A673 (cell line): ENCODE measurements around the gene RASA3. TPM values are rescaled to one million over a fixed set of nuclear protein-coding genes. Genes with fewer than 3 reads are reported as not detected.
A peak's percentile ranks its signal among the peaks of the same experiment; 100 is the strongest.

Experiments
- BruUV-seq: library from RNA; stranded (reverse); fragments of 400-500 nt; replicated peaks from 2 replicates; lab custom pipeline; 2021; lab: Mats Ljungman, UMichigan
- CTCF ChIA-PET: fragments of 300-600 bp; sonication (Branson Sonifier 250); formaldehyde crosslinking; loops from one replicate; lab custom pipeline; 2022; ENCODE audit warnings: antibody characterized with exemption; lab: Charles Lee
- POLR2A ChIA-PET: fragments of 300-600 bp; sonication (Branson Sonifier 250); formaldehyde crosslinking; loops from one replicate; lab custom pipeline; 2022; ENCODE audit warnings: antibody characterized with exemption; ENCODE audit not compliant: low non-redundant PET; lab: Charles Lee
- DNase-seq: peaks from one replicate; pipeline ENCODE4 v3.0.0-alpha.2; 2015; ENCODE audit warnings: low spot score
- H3K27ac ChIP-seq: fragments of 200-600 bp; sonication (generic); 2 replicates; pipeline ENCODE4 v1.5.1; 2016; ENCODE audit warnings: mixed run types, low read depth, mild to moderate bottlenecking, mixed read lengths, antibody characterized with exemption, low read length; ENCODE audit not compliant: poor library complexity, severe bottlenecking
- H3K27me3 ChIP-seq: fragments of 200-600 bp; sonication (generic); replicated peaks from 2 replicates; pipeline ENCODE4 v1.6.1; 2017; ENCODE audit warnings: mixed run types, low read depth, mild to moderate bottlenecking, mixed read lengths, antibody characterized with exemption, low read length; ENCODE audit not compliant: insufficient read depth, poor library complexity
- H3K36me3 ChIP-seq: fragments of 200-600 bp; sonication (generic); 2 replicates; pipeline ENCODE4 v1.6.1; 2016; ENCODE audit warnings: mixed run types, mild to moderate bottlenecking, mixed read lengths, antibody characterized with exemption, low read length; ENCODE audit not compliant: insufficient read depth, poor library complexity, severe bottlenecking
- H3K4me1 ChIP-seq: fragments of 200-600 bp; sonication (generic); 2 replicates; pipeline ENCODE4 v1.6.1; 2017; ENCODE audit warnings: mixed run types, mild to moderate bottlenecking, mixed read lengths, antibody characterized with exemption, low read length; ENCODE audit not compliant: insufficient read depth, poor library complexity, severe bottlenecking
- H3K4me3 ChIP-seq: fragments of 200-600 bp; sonication (generic); 2 replicates; pipeline ENCODE4 v1.5.1; 2016; ENCODE audit warnings: low read depth, mixed run types, mild to moderate bottlenecking, mixed read lengths, low read length; ENCODE audit not compliant: poor library complexity, severe bottlenecking
- H3K9me3 ChIP-seq: fragments of 200-600 bp; sonication (generic); 2 replicates; pipeline ENCODE4 v1.6.1; 2016; ENCODE audit warnings: mixed run types, low read depth, mild to moderate bottlenecking, mixed read lengths, antibody characterized with exemption, low read length; ENCODE audit not compliant: poor library complexity, severe bottlenecking
- EZH2 ChIP-seq: fragments of 200-600 bp; sonication (generic); IDR thresholded peaks from 2 replicates; pipeline ENCODE4 v1.6.1; 2017; ENCODE audit warnings: borderline replicate concordance, low read depth, mild to moderate bottlenecking, mixed read lengths, antibody characterized with exemption, low read length; ENCODE audit not compliant: poor library complexity, severe bottlenecking
- intact Hi-C: fragments of 100-400 bp; cut with micrococcal nuclease; formaldehyde crosslinking; loops from one replicate; pipeline ENCODE4 v1.10.0; 2022; ENCODE audit not compliant: unreplicated experiment
- total RNA-seq: library from RNA; stranded (reverse); gene quantifications from 2 replicates; pipeline ENCODE4 v1.2.3, GENCODE V29; 2021
- TF ChIP-seq, protein P1 (sequence below): fragments of 300-800, 200-600 bp; sonication (generic); conservative IDR thresholded peaks from 2 replicates; pipeline ENCODE4 v1.5.1; 2017; ENCODE audit warnings: low read depth, mild to moderate bottlenecking, antibody characterized with exemption, low read length, moderate library complexity, mixed read lengths

RASA3 gene
- total RNA-seq, 1 experiment from 2014 or later, result 22.1 TPM

DNA sequence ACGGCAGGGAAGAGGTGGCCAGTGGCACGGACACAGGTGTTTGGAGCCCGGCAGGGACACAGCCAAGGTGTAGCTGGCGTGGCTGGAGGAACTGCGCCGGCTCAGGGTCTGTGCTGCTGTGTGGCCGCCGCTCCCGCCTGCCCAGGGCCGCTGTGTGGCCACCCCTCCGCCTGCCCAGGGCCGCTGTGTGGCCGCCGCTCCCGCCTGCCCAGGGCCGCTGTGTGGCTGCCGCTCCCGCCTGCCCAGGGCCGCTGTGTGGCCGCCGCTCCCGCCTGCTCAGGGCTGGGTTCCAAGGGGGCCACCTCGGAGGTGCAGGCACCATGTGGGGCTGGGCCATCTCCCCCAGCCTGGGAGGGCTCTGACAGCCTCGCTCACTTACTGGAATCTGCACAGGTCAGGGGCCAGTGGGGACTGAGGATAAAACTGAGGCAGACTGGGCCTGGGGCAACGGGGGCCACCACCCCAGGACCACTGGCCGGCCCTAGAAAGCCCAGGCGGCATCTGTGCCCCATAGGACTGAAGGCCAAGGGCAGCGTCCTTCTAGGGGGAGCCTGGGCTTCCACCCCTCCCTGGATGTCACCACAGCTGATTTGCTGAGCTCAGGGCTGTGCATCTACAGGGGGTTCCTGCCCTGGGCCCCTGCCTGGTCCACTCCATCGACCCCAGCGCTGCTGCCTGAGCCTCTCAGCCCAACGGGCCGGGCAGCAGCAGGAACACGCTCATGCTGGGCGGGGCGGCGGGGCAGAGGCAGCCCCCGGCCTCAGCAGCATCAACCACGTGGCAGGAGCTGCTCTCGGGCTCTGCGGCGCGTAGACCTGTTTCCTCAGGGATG lies 180.1 kb downstream of the RASA3 start:
- H3K36me3 ChIP-seq, result no peaks in the 10 kb centered on the region
- ChIA-PET CTCF (no interaction called here), POLR2A (no interaction called here)
- peaks cover 10% of the 10 kb centered on the region for H3K4me1 ChIP-seq
- no peaks in the 10 kb centered on the region for H3K27me3 ChIP-seq
- no peak overlapping the region for H3K27ac ChIP-seq
- BruUV-seq, result no TSS peak
- H3K4me3 ChIP-seq, result no peak overlapping the region
- no peaks in the 10 kb centered on the region for H3K9me3 ChIP-seq
- DNase-seq, result no peak
- intact Hi-C loops, result no loop called here
- no peak for TF ChIP-seq EZH2
- TF ChIP-seq, protein P1, sequence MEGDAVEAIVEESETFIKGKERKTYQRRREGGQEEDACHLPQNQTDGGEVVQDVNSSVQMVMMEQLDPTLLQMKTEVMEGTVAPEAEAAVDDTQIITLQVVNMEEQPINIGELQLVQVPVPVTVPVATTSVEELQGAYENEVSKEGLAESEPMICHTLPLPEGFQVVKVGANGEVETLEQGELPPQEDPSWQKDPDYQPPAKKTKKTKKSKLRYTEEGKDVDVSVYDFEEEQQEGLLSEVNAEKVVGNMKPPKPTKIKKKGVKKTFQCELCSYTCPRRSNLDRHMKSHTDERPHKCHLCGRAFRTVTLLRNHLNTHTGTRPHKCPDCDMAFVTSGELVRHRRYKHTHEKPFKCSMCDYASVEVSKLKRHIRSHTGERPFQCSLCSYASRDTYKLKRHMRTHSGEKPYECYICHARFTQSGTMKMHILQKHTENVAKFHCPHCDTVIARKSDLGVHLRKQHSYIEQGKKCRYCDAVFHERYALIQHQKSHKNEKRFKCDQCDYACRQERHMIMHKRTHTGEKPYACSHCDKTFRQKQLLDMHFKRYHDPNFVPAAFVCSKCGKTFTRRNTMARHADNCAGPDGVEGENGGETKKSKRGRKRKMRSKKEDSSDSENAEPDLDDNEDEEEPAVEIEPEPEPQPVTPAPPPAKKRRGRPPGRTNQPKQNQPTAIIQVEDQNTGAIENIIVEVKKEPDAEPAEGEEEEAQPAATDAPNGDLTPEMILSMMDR, result no peak

DNA sequence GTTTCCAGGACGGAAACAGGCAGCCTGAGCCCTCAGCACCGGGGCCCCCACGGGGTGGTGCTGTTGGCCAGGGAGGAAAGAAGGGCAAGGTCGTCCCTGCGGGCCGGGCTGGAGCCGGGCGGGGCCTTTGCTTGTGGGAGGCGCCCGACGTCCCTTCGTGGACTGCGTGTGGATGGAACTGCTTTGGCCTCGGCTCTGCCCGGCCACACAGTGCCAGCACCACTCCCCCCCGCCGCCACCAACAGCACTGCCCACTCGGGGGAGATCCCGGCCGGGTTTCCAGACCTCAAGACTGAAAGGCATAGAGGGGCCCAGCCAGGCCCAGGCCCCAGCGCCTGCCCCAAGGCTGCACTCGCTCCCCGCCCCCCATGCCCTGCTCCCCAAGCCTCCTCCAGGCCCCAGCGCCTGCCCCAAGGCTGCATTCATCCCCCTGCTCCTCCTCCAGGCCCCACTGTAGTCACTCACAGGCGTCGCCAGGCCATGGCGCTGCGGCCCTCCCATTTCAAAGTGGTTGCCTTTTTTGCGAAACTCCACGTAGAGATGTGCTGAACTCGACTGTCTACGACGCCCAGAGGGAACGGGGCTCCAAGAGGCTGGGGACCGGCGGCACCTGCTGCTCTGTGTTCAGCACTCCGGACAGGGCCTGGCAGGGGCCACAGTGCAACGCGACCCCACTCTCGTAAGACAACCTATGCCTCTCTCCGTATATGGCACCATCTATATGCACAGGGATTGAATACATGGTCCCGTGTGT lies 181.0 kb downstream of the RASA3 start:
- TF ChIP-seq, protein P1, result peak; percentile 40
- TF ChIP-seq EZH2, result no peak
- H3K27me3 ChIP-seq, result no peaks in the 10 kb centered on the region
- BruUV-seq, result no TSS peak
- H3K9me3 ChIP-seq, result no peaks in the 10 kb centered on the region
- ChIA-PET POLR2A (no interaction called here), CTCF (no interaction called here)
- no peak overlapping the region for H3K27ac ChIP-seq
- DNase-seq, result peak; percentile 42
- no peaks in the 10 kb centered on the region for H3K36me3 ChIP-seq
- H3K4me3 ChIP-seq, result no peak overlapping the region
- intact Hi-C loops, result no loop called here
- peaks cover 10% of the 10 kb centered on the region for H3K4me1 ChIP-seq

DNA sequence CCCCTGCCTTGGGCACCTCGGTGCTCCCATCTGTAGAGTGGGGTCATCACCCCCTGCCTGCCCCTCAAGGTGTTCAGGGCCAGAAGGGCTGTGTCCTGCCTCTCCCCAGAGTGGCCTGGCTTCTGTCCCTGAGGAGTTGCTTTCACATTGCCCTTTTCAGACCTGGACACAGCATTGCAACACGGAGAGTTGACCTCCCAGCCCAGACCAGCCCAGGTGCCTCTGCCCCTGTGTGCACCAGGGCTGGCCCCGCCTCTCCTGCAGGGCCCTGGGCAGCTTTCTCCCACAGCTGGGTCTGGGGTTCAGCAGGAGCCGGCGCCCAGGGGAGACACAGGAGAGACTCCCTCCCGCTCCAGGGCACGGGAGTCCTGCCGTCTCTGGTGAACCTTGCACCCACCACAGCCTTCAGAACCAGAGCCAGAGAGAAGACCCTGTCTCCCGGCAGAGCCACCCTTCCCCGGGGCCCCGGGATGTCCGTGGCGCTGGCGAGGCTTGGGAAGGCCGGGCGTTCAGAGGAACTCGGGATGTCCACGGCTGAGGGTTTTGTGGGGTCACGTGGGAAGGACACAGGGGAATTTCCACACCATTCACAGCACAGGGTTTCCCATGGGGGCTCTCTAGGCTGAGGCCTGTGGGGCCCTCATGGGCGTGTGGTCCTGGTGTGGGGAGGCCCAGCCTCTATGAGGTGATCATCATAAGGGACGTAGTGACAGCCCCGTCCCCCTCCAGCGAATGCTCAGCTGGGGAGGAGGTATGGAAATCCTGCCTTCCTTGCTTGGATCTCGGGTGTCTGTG lies 181.8 kb downstream of the RASA3 start:
- BruUV-seq, result no TSS peak
- no peak for DNase-seq
- H3K4me3 ChIP-seq, result no peak overlapping the region
- no peaks in the 10 kb centered on the region for H3K9me3 ChIP-seq
- H3K27me3 ChIP-seq, result no peaks in the 10 kb centered on the region
- ChIA-PET CTCF (no interaction called here), POLR2A (no interaction called here)
- no peak for TF ChIP-seq EZH2
- TF ChIP-seq, protein P1, result no peak
- no peaks in the 10 kb centered on the region for H3K36me3 ChIP-seq
- peaks cover 10% of the 10 kb centered on the region for H3K4me1 ChIP-seq
- intact Hi-C loops, result no loop called here
- H3K27ac ChIP-seq, result no peak overlapping the region
